B cell (primary cell): Measurements from ENCODE around the gene ACOXL. TPM values are rescaled to one million over a fixed set of nuclear protein-coding genes. Genes with fewer than 3 reads are reported as not detected.

Experiments used
- ATAC-seq: fragments of 200-7000 bp; cut with Tn5 transposase; one replicate; pipeline ENCODE4 v1.10.0; 2021; ENCODE audit warnings: low read depth, mild to moderate bottlenecking, moderate number of reproducible peaks, moderate library complexity
- CTCF ChIA-PET: fragments of 350-600 bp; sonication (Branson Sonifier 250); formaldehyde crosslinking; loops from one replicate; lab custom pipeline; 2021; ENCODE audit warnings: antibody characterized with exemption, inconsistent platforms; lab: Charles Lee
- POLR2A ChIA-PET: fragments of 350-600 bp; sonication (Branson Sonifier 250); formaldehyde crosslinking; loops from one replicate; lab custom pipeline; 2021; ENCODE audit warnings: antibody characterized with exemption; lab: Charles Lee
- DNase-seq: peaks from one replicate; pipeline ENCODE4 v3.0.0; 2013
- H2AFZ ChIP-seq: 2 replicates; pipeline ENCODE4 v1.6.1; 2012; ENCODE audit warnings: mild to moderate bottlenecking, low read depth, low read length; ENCODE audit not compliant: insufficient read depth, poor library complexity, severe bottlenecking
- H3K27ac ChIP-seq, 2 donors: 1 replicate in 1 of 2; 2 replicates in 1 of 2; pipeline ENCODE4 v1.5.1; 2012 to 2013; ENCODE audit warnings: low read length in 2 of 2, mild to moderate bottlenecking in 2 of 2, moderate library complexity in 1 of 2
- H3K27me3 ChIP-seq, 4 experiments: fragments of 200-600 bp in 1 of 4; sonication (generic) in 1 of 4; replicated peaks in 1 of 4; 1 replicate in 2 of 4; 2 replicates in 2 of 4; pipeline versions ENCODE4 v1.6.1 to v1.7.0; 2013 to 2016; ENCODE audit warnings: low read length in 3 of 4, mild to moderate bottlenecking in 2 of 4, mixed read lengths in 1 of 4, moderate library complexity in 1 of 4; ENCODE audit not compliant: insufficient read depth in 4 of 4, control insufficient read depth in 3 of 4; ENCODE audit errors: control extremely low read depth in 1 of 4
- H3K36me3 ChIP-seq, 2 experiments: replicated peaks in 1 of 2; 1 replicate in 1 of 2; 2 replicates in 1 of 2; pipeline versions ENCODE4 v1.6.1 to v1.7.1; 2013; ENCODE audit warnings: low read length in 1 of 2; ENCODE audit not compliant: insufficient read depth in 2 of 2, control insufficient read depth in 1 of 2; ENCODE audit errors: control extremely low read depth in 1 of 2, extremely low read depth in 1 of 2
- H3K4me1 ChIP-seq, 2 donors: fragments of 200-600 bp in 1 of 2; sonication (generic) in 1 of 2; 1 replicate in 1 of 2; 2 replicates in 1 of 2; pipeline versions ENCODE4 v1.5.1 to v1.6.1; 2013 to 2017; ENCODE audit warnings: low read length in 2 of 2; ENCODE audit not compliant: control insufficient read depth in 2 of 2, insufficient read depth in 2 of 2
- H3K4me2 ChIP-seq: replicated peaks from 2 replicates; pipeline ENCODE3; 2012; ENCODE audit warnings: mild to moderate bottlenecking, low read depth, low read length; ENCODE audit not compliant: poor library complexity, severe bottlenecking
- H3K4me3 ChIP-seq, 5 experiments: fragments of 200-600 bp in 1 of 5; sonication (generic) in 1 of 5; 1 replicate in 3 of 5; 2 replicates in 2 of 5; pipeline versions ENCODE4 v1.5.1 to v1.7.0; 2011 to 2016; ENCODE audit warnings: low read length in 4 of 5, mild to moderate bottlenecking in 4 of 5, low read depth in 2 of 5, control low read depth in 1 of 5, moderate library complexity in 1 of 5; ENCODE audit not compliant: insufficient read depth in 1 of 5; ENCODE audit errors: control extremely low read depth in 1 of 5, extremely low read depth in 1 of 5
- H3K79me2 ChIP-seq: fragments of 200-600 bp; sonication (generic); one replicate; pipeline ENCODE4 v1.6.0; 2016; ENCODE audit warnings: low read length; ENCODE audit not compliant: control insufficient read depth, insufficient read depth
- H3K9ac ChIP-seq: fragments of 200-600 bp; sonication (generic); 2 replicates; pipeline ENCODE4 v1.6.1; 2017; ENCODE audit warnings: mild to moderate bottlenecking, low read length, moderate library complexity
- H3K9me3 ChIP-seq, 3 donors: one replicate each; pipeline versions ENCODE4 v1.6.1 to v1.7.1; 2013; ENCODE audit warnings: low read length in 2 of 3; ENCODE audit not compliant: control insufficient read depth in 2 of 3, insufficient read depth in 1 of 3; ENCODE audit errors: control extremely low read depth in 1 of 3
- H4K20me1 ChIP-seq: 2 replicates; pipeline ENCODE4 v1.6.0; 2012; ENCODE audit warnings: mild to moderate bottlenecking, low read length; ENCODE audit not compliant: insufficient read depth, control insufficient read depth, poor library complexity, severe bottlenecking
- H3K27ac Mint-ChIP-seq: one replicate; pipeline ENCODE4 v1.8.0; 2021; ENCODE audit warnings: mixed read lengths
- H3K27me3 Mint-ChIP-seq: one replicate; pipeline ENCODE4 v1.8.0; 2021; ENCODE audit warnings: mixed read lengths
- H3K4me1 Mint-ChIP-seq: one replicate; pipeline ENCODE4 v1.8.0; 2021; ENCODE audit warnings: mixed read lengths
- H3K4me3 Mint-ChIP-seq: one replicate; pipeline ENCODE4 v1.8.0; 2021; ENCODE audit warnings: mixed read lengths
- H3K9me3 Mint-ChIP-seq: one replicate; pipeline ENCODE4 v1.8.0; 2022; ENCODE audit warnings: mixed read lengths; ENCODE audit not compliant: insufficient read depth
- CTCF ChIP-seq: fragments of 200-600 bp; IDR thresholded peaks from one replicate; pipeline ENCODE4 v1.8.0; 2022; ENCODE audit warnings: antibody characterized with exemption, mild to moderate bottlenecking
- EZH2 ChIP-seq: IDR thresholded peaks from 2 replicates; pipeline ENCODE4 v1.6.1; 2012; ENCODE audit warnings: borderline replicate concordance, low read depth, mild to moderate bottlenecking, moderate library complexity, low read length; ENCODE audit not compliant: insufficient read depth, poor library complexity, severe bottlenecking
- WGBS: methylation state at CpG from one replicate; pipeline ENCODE4 v1.1.5; 2013; ENCODE audit warnings: missing lambda C conversion rate; ENCODE audit not compliant: insufficient coverage; 5-methylcytosine and 5-hydroxymethylcytosine counted together
- intact Hi-C: fragments of 100-400 bp; cut with micrococcal nuclease; formaldehyde crosslinking; loops from one replicate; pipeline ENCODE4 v1.10.0; 2022
- polyA plus RNA-seq: library from polyadenylated mRNA; depleted of rRNA; stranded (reverse); fragments of >200 nt; gene quantifications from 2 replicates; pipeline ENCODE4 v1.2.3, GENCODE V29; 2012
- total RNA-seq, 2 donors: library from RNA; stranded (reverse); fragments of 120-200 nt in 1 of 2; gene quantifications; 1 replicate in 1 of 2; 2 replicates in 1 of 2; pipeline versions ENCODE4 v1.2.3 to v1.2.4, GENCODE V29; 2013 to 2022

ACOXL gene
- total and polyA plus RNA-seq, 2 donors (not counting 1 experiment from before 2014, with no cell fraction given) = 0.06 TPM; not detected in 1

DNA sequence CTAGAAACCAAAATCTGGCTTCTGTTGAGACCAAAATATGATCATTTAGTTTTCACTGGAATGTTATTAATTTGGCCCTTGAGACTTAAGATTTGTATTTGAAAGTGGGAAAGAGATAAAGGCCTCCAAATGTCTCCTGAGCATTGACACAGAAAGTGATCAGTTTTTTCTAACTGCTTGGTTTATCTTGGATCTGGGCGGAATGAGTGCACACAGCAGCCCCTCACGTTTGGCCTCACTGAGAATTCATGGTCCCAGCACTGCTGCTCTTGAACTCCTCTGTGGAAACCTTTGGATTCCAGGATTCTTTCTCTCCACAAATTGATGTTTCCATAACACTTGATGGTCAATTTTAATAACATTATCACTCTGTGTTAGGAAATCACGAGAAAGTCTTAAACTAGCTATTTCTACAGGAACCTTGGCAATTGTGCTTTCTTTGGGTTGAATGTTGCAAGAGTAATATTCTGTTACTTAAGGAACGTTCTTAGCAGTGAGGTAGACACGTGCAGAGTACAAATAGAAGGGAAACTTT, 208.1 kb downstream of the ACOXL start:
- Histone ChIP-seq H3K27me3 (no peaks in the 10 kb centered on the region), H3K4me3 (no peak overlapping the region), H3K79me2 (no peaks in the 10 kb centered on the region), H3K27ac (no peak overlapping the region), H3K9ac (no peak overlapping the region), H3K9me3 (no peaks in the 10 kb centered on the region), H2AFZ (no peak overlapping the region), H4K20me1 (no peaks in the 10 kb centered on the region), H3K4me1 (no peaks in the 10 kb centered on the region), H3K36me3 (no peaks in the 10 kb centered on the region), H3K4me2 (no peak overlapping the region)
- ATAC-seq (no peak), DNase-seq (no peak)
- Mint-ChIP-seq H3K9me3 (no peaks in the 10 kb centered on the region), H3K27ac (no peak overlapping the region), H3K4me3 (no peak overlapping the region), H3K27me3 (no peaks in the 10 kb centered on the region), H3K4me1 (no peaks in the 10 kb centered on the region)
- intact Hi-C loops = no loop called here
- CTCF ChIA-PET = no interaction called here
- TF ChIP-seq EZH2 (no peak), CTCF (no peak)
- 82% methylated on average over 2 of the region's 5 CpGs for WGBS
- POLR2A ChIA-PET = no interaction called here

DNA sequence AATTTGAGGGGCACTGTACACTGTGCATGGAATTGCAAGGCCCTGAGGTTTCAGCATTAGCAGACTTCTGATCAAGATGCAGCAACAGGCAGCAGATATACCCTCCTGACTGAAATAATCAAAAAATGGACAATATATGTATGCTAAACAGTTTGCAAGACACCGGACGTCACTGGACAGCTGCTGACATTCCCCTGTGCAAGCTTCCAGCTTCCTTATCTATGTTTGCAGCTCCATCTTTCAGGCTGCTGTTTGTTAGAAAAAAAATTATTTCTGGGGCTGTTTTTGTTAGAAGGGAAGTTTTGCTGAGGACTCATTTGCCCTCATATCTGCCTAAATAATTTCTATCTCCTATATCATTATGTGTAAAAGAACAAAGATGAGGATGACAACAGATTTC, 208.9 kb downstream of the ACOXL start:
- Histone ChIP-seq H3K27ac (no peak overlapping the region), H3K4me2 (no peak overlapping the region), H3K79me2 (no peaks in the 10 kb centered on the region), H3K9me3 (no peaks in the 10 kb centered on the region), H3K36me3 (no peaks in the 10 kb centered on the region), H3K4me3 (no peak overlapping the region), H4K20me1 (no peaks in the 10 kb centered on the region), H2AFZ (no peak overlapping the region), H3K27me3 (no peaks in the 10 kb centered on the region), H3K4me1 (no peaks in the 10 kb centered on the region), H3K9ac (no peak overlapping the region)
- Mint-ChIP-seq H3K9me3 (no peaks in the 10 kb centered on the region), H3K27me3 (no peaks in the 10 kb centered on the region), H3K27ac (no peak overlapping the region), H3K4me1 (no peaks in the 10 kb centered on the region), H3K4me3 (no peak overlapping the region)
- TF ChIP-seq CTCF = no peak
- TF ChIP-seq EZH2 = no peak
- WGBS = no CpG with 5 or more reads among the region's 2 CpGs
- no peak for ATAC-seq
- ChIA-PET POLR2A (no interaction called here), CTCF (no interaction called here)
- DNase-seq = no peak
- intact Hi-C loops = no loop called here
